PFSK-1 (cell line): ENCODE data around the gene GIMAP8.

ENCODE experiments used
- FOXP2 ChIP-seq: optimal IDR thresholded peaks from 2 replicates; pipeline ENCODE3; 2011; ENCODE audit warnings: borderline replicate concordance, control low read depth, inconsistent platforms; ENCODE audit not compliant: insufficient read depth; ENCODE audit errors: extremely low read length, extremely low read depth
- SIN3A ChIP-seq: IDR thresholded peaks from 2 replicates; pipeline ENCODE4 v1.6.1; 2012; ENCODE audit warnings: mild to moderate bottlenecking, low read length, moderate library complexity, borderline replicate concordance; ENCODE audit not compliant: insufficient read depth

DNA sequence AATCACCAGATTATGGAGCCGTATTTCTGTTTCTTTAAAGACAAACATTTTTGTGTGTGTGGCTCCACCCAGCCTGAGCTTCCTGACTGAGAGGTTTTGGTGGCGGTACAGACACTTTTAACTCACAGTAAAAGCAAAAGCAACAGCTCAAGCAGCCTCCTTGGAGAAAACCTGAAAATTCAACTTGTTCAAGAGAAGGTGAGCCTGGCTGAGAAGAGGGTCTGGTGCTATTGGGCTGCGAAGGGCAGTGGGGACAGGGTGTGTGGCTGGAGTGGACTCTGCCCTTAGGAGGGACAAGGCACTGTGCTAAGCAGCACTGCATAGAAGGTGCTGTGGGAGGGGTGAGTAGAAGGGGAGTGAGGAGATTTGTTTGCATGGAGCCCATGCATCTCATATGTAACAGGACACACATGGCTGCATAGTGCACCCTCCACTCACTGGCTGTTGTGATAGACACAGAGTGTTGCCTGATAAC is 64.4 kb downstream of the GIMAP8 start, which contains the start of gene GIMAP7:
- no peak for TF ChIP-seq SIN3A
- no peak for TF ChIP-seq FOXP2
